NCI-H774 (cell line): ENCODE results near the gene LARP1.
"Not testable (repeated sequence)": the region's sequence is repeated elsewhere in the genome, so short reads cannot be mapped to it uniquely, and the experiment has no call there.

ENCODE experiments used
- DNase-seq: peaks from one replicate; lab custom pipeline; 2025; lab: John Stamatoyannopoulos, UW

LARP1 gene

DNA sequence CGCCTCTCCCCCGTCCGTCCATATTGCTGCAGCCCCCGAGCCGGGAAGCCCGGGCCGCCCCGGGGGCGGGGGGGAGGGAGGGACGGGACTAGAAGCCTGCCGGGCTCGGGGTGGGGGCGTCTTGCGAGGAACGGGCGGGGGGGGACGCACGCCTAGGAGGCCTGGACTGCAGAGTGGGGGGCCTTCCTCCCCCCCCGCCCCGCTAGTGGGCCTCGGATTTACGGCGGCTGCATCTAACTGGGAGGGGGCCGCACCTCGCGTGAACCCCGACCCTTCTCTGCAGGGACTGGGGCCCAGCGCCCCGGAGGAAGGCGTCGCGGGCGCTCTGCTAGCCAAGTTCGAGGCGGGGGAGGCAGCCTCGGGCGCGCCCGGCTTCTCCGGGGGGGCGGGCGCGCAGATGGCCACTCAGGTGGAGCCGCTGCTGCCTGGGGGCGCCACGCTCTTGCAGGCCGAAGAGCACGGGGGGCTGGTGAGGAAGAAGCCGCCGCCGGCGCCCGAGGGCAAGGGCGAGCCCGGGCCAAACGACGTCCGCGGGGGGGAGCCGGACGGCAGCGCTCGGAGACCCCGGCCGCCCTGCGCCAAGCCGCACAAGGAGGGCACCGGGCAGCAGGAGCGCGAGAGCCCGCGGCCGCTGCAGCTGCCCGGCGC, at the start of gene LARP1:
TSS of gene LARP1 (plus strand) at position 17 of the 648 bp plus-strand sequence. CDS start at position 398, 381 bp downstream.
- DNase-seq, result no peak

DNA sequence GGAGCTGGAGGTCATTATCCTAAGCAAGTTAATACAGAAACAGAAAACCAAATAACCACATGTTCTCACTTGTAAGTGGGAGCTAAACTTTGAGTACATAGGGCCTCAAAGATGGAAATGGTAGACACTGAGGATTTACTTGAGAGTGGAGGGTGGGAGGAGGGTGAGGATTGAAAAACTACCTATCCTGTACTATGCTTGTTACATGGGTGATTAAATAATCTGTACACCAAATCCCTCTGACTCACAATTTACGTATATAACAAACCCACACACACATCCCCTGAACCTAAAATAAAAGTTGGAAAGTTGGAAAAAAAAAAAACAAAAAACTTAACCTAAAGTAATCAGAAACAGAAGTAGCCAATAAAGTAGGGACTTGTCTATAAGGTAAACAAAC, 48.8 kb upstream of the LARP1 start:
- DNase-seq, result no peak

DNA sequence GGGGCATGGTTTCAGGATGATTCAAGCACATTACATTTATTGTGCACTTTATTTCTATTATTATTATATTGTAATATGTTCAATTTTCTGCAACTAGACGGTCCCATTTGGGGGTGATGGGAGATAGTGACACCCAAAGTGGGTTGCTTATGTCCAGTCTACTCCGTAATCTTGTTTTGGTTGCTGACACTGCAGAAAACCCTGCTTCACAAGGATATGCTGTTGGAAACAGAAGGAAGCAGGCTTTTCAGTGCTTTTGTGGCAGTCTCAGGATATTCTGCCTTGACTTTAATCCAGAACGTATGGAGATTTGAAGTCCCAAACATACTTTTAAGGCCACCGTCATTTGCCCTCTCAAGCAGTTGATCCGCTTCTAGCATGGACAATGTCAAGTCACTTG, 47.5 kb upstream of the LARP1 start:
- no peak for DNase-seq

DNA sequence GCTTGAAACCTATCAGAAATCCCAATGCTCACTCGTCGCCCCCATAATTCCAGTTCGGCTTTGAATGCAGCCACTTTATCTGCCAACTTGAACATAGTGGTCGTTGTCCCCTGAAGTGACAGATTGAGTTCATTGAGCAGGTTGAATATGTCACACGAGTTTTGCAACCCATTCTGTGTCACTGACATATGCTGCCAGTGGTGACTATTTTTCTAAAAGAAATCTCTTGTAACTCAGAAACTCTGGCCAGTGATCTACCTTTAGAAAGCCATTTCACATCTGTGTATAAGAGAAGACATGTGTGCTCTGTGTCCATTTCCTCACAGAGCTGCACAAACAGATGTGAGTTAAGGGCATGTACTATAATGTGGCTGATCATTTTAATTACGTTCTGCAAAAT, 47.0 kb upstream of the LARP1 start:
- no peak for DNase-seq

DNA sequence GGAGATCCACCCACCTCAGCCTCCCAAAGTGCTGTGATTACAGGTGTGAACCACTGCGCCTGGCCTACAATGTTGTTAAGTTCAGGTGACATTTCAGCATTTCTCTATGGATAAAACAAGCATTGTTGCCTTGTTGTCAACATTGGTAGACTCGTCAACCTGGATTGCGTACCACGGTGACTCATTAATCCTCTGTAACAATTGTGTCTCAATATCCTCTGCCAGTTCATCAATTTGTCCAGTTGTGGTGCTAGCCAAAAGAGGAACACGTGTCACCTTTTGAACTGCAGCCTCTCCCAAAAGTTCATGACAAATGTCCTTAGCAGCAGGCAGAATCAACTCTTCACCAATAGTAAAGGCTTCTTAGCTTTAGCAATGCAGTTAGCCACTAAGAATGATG, 46.3 kb upstream of the LARP1 start:
- DNase-seq, result no peak

DNA sequence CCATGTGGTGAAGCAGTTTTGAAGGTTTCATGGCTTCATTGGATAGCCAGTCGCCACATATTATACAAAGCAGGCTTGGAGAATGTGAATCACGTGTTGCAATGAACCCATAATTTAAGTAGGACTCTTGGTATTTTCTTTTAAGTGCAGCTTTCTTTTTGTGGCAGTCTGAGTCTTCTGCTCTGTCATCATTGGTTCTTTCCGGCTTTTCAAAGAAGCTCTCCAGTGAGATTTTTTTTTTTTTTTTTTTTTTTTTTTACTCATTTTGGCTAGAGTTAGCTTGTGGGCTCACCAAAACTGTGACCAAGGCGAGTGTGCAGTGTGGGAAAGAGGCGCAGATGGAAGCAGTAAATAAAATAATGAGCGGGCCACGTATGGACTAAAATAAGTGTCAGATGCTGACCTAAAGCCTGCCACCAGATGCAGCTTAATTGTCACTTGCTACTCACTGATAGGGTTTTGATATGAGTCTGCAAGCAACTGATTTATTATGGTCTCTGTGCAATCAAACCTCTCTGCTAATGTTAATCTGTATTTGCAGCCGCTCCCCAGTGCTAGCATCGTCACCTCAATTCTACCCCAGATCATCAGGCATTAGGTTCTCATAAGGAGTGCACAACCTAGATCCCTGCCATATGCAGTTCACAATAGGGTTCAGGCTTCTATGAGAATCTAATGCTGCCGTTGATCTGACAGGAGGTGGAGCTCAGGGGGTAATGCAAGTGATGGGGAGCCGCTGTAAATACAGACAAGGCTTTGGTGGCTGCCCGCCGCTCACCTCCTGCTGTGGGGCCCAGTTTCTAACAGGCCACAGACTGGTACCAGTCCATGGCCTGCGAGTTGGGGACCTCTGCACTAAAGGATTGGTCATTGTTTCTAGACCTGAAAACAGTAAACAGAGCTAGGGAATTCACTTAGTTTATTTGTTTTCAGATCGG, 45.5 kb upstream of the LARP1 start:
- no peak for DNase-seq

DNA sequence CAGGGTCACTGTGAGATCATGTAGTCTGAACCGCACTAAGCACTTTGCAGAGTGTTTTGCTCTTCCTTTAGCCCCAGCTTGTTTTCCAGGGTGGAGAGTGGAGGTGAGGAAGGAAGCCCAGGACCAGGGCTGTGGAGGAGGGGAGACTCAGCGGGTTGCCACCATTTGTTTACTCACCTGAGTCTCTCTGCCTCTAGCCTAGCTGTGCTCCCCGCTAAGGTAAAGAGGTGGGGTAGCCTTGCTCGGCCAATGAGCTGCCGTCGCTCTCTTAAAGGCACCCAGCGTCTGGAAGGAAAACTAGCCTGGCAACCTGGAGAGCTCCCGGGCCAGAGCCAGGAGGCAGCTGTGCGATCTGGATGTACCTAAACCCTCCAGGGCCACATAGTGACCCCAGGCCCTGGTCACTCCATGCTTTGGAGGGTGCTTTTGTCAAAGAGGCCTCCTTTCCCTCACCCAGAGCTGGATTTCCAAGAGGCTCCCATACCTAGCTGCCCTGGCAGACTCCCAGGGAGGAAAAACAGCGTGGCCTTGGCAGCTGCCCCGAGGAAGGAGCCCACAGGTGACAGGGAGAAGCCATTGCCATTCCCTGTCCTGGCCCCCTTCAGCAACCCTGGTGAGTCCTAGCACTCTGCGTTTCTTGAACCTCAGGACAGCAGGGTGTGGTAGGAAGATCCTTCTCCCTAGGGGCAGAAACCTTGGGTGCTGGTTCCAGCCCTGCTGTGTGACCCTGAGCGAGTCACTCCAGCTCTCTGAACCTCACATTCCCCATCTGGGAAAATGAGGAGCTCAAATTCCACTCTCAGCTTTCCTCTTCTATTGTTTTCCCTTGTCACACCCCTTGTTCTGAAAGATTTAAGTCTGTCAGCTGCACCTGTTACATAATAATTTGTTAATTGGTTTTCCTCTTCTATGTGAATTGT, 42.4 kb upstream of the LARP1 start:
- DNase-seq, result peak; percentile 81

DNA sequence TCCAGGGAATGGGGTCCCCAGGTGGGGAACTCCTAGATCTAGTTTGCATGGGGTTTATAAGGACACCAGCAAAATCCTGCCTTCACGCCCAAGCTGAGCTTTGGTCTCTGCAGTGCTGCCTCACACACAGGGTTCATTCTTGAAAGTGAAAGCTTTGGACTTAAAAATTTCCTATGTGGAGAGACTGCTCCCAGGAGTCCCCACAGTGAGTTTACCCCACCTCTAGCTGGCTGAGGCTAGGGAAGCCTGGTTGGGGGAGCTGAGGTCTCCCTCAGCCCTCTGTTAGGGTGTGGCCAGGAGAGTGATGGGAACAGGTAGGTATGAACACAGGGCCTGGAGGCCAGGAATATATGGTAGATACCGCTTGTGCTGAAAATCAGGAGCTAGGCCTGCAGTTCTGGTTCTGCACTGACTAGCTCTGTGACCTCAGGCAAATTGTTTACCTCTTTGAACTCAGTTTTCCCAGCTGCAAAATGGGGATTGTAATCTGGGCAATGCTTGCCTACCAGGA, 41.5 kb upstream of the LARP1 start:
- DNase-seq, result no peak

DNA sequence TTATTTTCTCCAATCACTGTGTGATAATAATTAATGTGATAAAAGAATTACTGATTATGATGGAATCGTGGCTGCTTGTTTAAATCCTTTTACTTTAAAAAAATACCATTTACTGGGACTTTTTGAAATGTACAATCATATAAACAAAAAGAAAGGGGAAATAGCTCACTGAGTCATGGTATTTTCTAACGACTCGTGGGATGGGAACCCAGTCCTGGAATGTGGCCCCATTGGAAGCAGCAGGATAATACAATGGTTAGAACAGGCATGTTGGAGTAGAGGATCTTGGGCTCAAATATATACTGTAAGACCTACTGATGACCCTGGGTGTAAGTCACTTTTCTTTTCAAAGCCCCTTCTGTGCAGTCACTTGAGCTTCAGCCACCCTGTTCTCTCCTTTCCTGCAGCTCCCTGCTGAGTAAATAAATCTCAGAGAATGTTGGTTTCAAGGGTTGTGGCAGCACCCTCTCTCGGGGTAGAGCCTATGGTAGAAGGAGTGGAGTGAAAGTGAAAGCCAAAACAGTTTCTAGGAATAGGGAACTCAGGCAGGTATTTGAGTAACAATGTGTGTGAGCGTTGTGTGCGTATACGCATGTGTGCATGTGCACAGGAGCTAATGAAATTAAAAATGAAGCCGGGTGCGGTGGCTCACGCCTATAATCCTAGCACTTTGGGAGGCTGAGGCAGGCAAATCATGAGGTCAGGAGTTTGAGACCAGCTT, 40.8 kb upstream of the LARP1 start:
- peak; percentile 43 for DNase-seq

DNA sequence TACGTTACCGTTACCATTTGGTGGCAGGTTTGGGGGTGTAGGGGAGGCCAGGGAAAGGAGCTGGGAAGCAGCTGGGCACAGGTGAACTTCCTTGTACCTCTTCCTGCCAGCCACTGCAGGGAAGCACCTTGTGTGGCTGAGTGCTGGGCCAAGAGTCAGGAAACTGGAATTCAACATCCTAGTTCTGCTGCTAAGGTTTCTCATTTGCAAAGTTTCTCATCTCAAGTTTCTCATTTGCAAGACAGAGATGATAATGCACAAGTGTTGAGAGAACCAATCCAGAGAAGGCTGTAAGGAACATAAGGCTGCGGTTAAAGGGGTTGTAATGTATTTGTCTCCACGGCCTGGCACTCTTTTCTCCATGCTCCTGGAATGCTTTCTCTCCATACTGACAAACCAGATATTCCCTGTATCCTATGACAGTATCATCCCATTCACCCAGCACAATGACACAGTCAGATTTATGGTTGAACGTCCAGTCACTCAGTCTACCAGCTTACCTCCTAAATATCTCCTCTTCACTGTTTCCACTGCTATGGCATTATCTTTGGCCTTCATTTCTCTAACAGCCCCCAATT, 33.6 kb upstream of the LARP1 start:
- DNase-seq, result no peak

DNA sequence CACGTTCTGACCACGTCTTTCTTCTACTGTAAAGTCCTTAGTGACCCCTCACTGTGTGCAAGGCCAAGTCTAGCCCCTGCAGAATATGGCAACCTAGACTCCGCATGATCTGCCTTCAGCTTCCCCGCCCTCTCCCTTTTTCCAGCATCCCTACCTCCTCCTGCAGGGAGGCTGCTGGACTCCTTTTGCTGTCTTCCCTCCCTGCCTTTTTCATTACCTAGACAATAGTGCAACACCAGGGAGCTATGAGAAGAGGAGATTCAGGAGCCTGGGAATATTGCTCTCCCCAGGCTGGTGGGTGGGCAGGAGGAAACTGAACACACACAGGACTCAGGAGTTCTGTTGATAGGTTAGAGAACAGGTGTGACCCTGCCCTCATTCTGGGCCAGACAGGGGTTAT, 33.1 kb upstream of the LARP1 start:
- DNase-seq, result no peak

DNA sequence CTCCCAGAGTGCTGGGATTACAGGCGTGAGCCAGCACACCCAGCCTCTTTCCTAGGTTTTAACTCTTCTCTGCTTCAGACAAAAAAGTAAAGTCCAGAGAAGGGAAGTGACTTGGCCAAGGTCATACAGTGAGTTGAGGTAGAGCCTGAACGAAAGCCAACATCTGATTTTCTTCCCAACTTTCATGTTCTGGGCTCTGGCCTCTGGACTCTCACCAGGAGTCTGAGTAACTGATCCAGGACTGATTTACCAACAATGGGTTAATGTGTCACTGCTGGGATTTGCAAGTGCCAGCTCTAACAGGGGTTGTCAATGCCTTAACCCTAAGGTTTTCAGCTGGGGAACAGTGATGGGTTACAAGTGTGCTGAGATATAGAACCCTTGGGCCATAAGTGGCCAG, 32.2 kb upstream of the LARP1 start:
- no peak for DNase-seq

DNA sequence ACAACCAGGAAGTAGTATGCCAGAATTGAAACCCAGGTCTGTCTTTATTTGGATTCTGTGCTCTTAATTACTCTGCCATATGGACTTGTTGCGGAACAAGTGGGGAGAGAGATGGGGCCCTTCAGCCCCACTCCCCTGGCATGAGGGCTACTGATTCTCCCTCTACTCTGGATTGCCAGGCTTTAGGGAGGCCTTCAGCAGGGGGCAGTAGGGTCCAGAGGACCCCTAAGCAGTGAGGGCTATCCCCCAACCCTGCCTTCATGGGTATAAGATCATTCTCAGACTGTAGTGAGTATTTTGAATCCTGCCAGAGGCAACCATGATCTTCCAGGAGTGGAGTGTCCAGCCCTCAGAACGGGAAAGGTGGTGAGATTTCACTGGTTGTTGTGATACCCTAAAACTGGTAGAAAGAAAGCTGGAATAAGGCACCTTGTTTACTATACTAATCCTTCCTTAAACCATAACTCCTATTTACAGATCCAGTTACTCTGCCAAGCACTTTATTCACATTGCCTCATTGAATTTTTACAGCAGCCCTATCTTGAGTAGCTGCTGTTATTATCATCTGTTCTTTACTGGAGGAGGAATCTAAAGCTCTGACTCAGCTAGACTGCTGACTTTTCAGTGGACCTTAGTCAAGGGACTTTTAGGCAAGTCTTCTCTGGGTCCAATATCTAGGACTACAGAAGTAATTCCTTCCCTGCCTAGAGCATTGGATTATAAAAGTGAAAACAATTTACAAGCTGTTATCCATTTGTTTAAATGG, 31.3 kb upstream of the LARP1 start:
- no peak for DNase-seq

DNA sequence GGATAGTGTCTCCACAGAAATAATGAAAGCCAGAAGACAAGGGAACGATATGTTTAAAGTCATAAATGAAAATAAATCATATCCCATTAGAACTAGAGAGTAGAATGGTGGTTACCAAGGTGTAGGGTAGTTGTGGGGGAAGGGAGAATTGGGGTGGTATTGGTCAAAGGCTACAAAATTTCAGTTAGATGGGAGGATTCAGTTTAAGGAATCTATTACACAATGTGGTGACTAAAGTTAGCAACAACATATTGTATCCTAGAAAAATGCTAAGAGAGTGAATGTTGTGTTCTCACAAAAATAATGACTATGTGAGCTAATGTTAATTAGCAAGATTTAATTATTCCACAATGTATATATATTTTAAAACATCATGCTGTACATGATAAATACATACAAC, 27.8 kb upstream of the LARP1 start:
- DNase-seq, result no peak

DNA sequence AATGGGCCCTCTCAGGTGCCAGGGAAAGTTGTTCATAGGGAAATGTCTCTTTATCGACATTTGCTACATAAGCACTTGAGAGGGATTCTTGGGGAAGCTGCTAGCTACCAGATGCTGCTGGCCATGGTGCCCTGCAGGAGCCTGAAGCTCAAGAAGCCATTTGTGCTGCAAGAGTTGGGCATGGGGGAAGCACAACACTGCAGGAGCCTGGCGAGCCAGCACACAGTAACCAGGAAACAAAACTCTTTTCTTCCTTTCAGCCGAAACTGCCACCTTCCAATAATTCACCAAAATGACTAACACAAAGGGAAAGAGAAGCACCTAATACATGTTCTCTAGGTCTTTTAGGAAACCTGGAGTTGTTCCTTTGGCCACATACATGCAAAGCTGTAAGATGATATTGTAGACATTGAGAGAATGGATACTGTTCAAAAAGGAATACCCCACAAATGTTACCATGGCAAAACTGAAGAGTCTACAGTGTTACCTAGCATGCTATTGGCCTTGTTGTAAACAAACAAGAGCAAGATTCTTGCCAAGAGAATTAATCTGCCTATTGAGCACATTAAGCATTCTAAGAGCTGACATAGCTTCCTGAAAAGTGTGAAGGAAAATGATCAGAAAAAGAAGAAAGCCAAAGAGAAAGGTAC, 26.1 kb upstream of the LARP1 start:
- no peak for DNase-seq

DNA sequence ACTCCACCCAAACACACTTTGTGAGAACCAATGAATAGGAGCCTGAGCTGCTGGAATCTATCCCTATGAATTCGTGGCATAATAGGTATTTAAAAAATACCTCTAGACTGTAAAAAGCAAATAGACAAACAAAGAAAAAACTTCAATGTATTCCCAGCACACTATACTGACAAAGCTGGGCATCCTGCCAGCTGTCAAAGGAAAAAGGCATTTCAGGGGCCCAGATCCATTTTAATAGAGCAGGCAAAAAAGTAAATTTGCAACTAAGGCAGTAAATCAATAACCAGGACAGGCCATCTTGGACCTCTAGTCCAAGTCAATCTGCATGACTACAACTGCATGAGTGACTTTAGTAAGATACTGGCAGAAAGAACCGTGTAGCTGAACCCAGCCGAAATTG, 25.6 kb upstream of the LARP1 start:
- no peak for DNase-seq

DNA sequence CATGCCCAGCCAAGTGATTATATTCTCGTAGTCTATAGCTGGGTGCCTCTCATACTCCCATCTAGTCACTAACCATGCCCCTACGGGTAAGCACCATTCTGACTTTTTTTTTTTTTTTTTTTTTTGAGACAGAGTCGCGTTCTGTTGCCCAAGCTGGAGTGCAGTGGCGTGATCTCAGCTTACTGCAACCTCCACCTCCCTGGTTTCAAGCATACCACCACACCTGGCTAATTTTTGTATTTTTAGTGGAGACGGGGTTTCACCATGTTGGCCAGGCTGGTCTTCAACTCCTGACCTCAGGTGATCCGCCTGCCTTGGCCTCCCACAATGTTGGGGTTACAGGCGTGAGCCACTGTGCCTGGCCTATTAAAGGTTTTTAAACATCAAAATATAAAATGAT, 24.4 kb upstream of the LARP1 start:
- DNase-seq, result not testable (repeated sequence)

DNA sequence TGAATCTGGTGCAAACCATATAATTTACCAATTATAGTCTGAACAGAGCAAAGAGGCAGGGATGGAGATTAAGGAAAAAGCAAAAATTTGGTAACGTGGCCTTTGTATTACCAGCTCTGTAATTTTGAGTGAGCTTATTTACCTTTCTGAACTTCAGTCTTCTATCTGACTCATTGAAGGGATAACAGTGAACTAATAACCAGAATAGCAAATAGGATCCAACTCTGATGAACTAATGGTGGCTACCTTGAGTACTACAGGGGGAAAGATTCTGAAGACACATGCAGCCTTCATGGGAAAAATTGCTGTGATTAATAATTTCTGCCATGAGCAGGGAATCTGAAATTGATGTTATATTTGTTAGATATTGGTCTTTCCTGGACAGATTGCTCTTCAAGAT, 23.0 kb upstream of the LARP1 start:
- DNase-seq, result no peak

DNA sequence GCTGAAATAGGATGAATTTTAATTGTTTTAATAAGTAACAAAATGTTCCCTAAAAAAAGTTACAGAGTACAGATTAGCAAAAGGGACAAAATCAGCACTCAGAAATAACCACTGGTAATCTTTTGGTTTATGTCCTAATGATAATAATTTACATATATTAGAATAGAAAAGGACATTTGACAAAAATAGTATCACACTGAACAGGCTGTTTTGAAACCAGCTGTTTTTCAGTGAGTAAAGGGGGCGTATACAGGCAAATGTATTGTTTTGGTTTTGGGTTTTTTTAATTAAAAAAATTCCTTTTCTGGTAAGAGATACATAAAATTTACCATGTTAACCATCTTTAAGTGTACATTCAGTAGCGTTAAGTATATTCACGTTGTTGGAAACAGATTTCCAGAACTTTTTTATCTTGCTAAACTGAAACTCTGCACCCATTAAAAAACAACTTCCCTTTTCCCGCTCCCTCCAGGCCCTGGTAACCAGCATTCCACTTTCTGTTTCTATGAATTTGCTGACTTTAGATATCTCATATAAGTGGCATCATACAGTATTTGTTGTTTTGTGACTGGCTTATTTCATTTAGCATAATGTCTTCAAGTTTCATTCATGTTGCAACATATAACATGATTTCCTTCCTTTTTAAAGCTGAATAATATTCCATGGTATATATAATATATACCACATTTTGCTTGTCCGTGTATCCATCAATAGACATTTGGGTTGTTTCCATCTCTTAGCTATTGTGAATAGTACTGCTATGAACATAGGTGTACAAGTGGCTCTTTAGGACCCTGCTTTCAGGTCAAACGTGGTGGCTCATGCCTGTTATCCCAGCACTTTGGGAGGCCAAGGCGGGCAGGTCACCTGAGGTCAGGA, 20.6 kb upstream of the LARP1 start:
- no peak for DNase-seq
